Amniotic epithelial cell (primary cell): Measurements from ENCODE around the gene ALDH1A3.
A peak's percentile ranks its signal among the peaks of the same experiment; 100 is the strongest.

Source experiments
- DNase-seq: peaks from one replicate; pipeline ENCODE4 v3.0.0-alpha.2; 2010; ENCODE audit warnings: low read depth

ALDH1A3 gene

DNA sequence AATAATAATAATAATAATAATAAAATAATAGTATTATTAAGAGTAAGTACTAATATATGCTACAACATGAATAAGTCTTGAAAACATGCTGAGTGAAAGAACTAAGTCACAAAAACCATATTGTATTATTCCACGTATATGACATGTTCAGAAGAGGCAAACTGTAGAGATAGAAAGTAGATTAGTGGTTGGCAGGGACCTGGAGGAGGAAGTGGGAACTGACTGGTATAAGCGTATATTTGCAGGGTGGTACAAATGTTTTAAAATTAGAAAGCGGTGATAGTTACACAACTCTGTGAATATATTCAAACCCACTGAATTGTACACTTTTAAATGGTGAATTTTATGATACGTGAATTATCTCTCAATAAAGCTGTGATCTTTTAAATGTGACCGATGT is 72.3 kb downstream of the ALDH1A3 start:
- no peak for DNase-seq

GRCh38 chr15:100952566-100952965 is 72.9 kb downstream of the ALDH1A3 start:
- DNase-seq = no peak

DNA sequence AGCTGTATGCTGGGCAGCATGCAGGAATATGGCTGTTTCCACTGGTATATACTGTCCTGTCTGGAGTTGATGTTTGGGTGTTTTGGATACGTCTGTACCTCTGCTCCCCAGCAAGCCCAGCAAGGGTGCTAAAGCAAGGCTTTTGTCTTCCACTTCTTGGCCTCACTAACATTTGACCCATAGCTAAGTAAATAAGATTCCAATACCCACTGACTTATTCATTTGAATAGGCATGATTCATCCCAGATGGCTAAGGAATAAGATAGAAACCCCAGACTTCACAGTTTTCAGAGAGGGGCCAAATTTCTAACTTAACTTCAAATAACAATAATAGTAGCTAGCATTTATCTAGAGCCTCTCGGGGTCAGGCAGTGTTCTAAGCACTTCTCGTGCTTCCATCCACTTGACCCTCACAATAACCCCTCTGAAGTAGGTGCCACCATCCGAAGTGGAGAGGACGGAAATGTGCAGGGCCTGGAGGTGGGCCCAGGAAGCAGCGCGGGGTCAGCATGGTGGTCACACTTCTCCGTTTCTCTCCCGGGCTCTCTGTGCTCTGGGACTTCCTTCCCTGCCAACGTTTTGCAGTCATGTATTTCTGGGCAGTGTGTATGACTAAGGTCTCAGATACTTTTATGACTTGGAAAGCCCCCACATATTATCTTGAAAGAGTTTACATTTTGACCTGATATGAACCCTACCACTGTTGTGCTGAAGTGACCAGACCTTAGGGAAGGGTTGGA is 78.9 kb downstream of the ALDH1A3 start:
- DNase-seq = peak; percentile 76

DNA sequence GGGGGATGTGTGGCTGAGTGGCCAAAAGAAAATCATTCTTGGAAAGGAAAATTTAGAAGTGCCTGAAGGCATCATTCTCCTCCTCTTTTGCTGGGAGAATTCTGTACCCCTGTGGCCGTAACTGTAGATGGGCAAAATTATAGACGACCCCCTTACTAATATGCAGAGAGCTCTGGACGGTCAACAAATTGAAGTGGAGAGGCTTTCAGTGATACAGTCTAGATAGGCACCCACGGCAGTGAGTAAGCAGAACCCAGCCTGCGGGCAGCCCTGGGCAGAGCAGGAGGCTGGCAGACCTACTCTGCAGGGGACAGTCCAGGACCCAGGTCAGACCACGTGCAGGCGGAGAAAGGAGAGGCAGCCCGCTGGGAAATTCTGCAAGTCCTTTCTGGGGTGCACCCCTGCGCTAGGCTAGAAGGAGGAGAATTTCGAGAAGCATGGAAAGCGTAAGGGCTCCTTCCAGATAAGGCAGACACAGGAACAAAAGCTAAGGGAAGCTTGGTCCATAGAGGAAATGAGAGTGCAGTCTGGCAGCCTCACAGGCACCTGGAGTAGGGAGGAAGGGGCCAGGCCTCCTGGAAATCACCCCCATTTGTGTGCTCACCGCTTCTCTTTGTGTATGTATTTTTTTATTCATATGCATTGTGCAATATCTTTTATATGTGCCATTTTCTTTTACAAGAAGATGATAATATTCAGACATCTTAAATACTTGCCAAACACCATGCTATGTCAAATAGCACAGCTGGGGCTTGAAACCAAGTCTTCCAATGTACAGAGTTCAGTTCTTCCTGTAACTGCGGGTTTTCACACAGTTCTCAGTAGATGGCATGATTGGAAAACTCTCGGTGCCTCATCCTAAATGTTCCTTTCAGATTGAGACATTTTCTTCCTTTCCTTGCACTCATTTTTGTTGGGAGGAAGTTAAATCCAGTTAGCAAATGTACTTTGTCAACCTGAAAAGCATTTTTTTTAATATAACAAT is 79.7 kb downstream of the ALDH1A3 start:
- DNase-seq = no peak
